B cell (primary cell): Measurements from ENCODE around the gene TBC1D22A. TPM values are rescaled to one million over a fixed set of nuclear protein-coding genes. Genes with fewer than 3 reads are reported as not detected.
"Not testable (repeated sequence)": the region's sequence is repeated elsewhere in the genome, so short reads cannot be mapped to it uniquely, and the experiment has no call there.

ENCODE experiments used
- ATAC-seq: fragments of 200-7000 bp; cut with Tn5 transposase; one replicate; pipeline ENCODE4 v1.10.0; 2021; ENCODE audit warnings: low read depth, mild to moderate bottlenecking, moderate number of reproducible peaks, moderate library complexity
- CTCF ChIA-PET: fragments of 350-600 bp; sonication (Branson Sonifier 250); formaldehyde crosslinking; loops from one replicate; lab custom pipeline; 2021; ENCODE audit warnings: antibody characterized with exemption, inconsistent platforms; lab: Charles Lee
- POLR2A ChIA-PET: fragments of 350-600 bp; sonication (Branson Sonifier 250); formaldehyde crosslinking; loops from one replicate; lab custom pipeline; 2021; ENCODE audit warnings: antibody characterized with exemption; lab: Charles Lee
- DNase-seq: peaks from one replicate; pipeline ENCODE4 v3.0.0; 2013
- H2AFZ ChIP-seq: 2 replicates; pipeline ENCODE4 v1.6.1; 2012; ENCODE audit warnings: mild to moderate bottlenecking, low read depth, low read length; ENCODE audit not compliant: insufficient read depth, poor library complexity, severe bottlenecking
- H3K27ac ChIP-seq, 2 donors: 1 replicate in 1 of 2; 2 replicates in 1 of 2; pipeline ENCODE4 v1.5.1; 2012 to 2013; ENCODE audit warnings: low read length in 2 of 2, mild to moderate bottlenecking in 2 of 2, moderate library complexity in 1 of 2
- H3K27me3 ChIP-seq, 4 experiments: fragments of 200-600 bp in 1 of 4; sonication (generic) in 1 of 4; replicated peaks in 1 of 4; 1 replicate in 2 of 4; 2 replicates in 2 of 4; pipeline versions ENCODE4 v1.6.1 to v1.7.0; 2013 to 2016; ENCODE audit warnings: low read length in 3 of 4, mild to moderate bottlenecking in 2 of 4, mixed read lengths in 1 of 4, moderate library complexity in 1 of 4; ENCODE audit not compliant: insufficient read depth in 4 of 4, control insufficient read depth in 3 of 4; ENCODE audit errors: control extremely low read depth in 1 of 4
- H3K36me3 ChIP-seq, 2 experiments: replicated peaks in 1 of 2; 1 replicate in 1 of 2; 2 replicates in 1 of 2; pipeline versions ENCODE4 v1.6.1 to v1.7.1; 2013; ENCODE audit warnings: low read length in 1 of 2; ENCODE audit not compliant: insufficient read depth in 2 of 2, control insufficient read depth in 1 of 2; ENCODE audit errors: control extremely low read depth in 1 of 2, extremely low read depth in 1 of 2
- H3K4me1 ChIP-seq, 2 donors: fragments of 200-600 bp in 1 of 2; sonication (generic) in 1 of 2; 1 replicate in 1 of 2; 2 replicates in 1 of 2; pipeline versions ENCODE4 v1.5.1 to v1.6.1; 2013 to 2017; ENCODE audit warnings: low read length in 2 of 2; ENCODE audit not compliant: control insufficient read depth in 2 of 2, insufficient read depth in 2 of 2
- H3K4me2 ChIP-seq: replicated peaks from 2 replicates; pipeline ENCODE3; 2012; ENCODE audit warnings: mild to moderate bottlenecking, low read depth, low read length; ENCODE audit not compliant: poor library complexity, severe bottlenecking
- H3K4me3 ChIP-seq, 5 experiments: fragments of 200-600 bp in 1 of 5; sonication (generic) in 1 of 5; 1 replicate in 3 of 5; 2 replicates in 2 of 5; pipeline versions ENCODE4 v1.5.1 to v1.7.0; 2011 to 2016; ENCODE audit warnings: low read length in 4 of 5, mild to moderate bottlenecking in 4 of 5, low read depth in 2 of 5, control low read depth in 1 of 5, moderate library complexity in 1 of 5; ENCODE audit not compliant: insufficient read depth in 1 of 5; ENCODE audit errors: control extremely low read depth in 1 of 5, extremely low read depth in 1 of 5
- H3K79me2 ChIP-seq: fragments of 200-600 bp; sonication (generic); one replicate; pipeline ENCODE4 v1.6.0; 2016; ENCODE audit warnings: low read length; ENCODE audit not compliant: control insufficient read depth, insufficient read depth
- H3K9ac ChIP-seq: fragments of 200-600 bp; sonication (generic); 2 replicates; pipeline ENCODE4 v1.6.1; 2017; ENCODE audit warnings: mild to moderate bottlenecking, low read length, moderate library complexity
- H3K9me3 ChIP-seq, 3 donors: one replicate each; pipeline versions ENCODE4 v1.6.1 to v1.7.1; 2013; ENCODE audit warnings: low read length in 2 of 3; ENCODE audit not compliant: control insufficient read depth in 2 of 3, insufficient read depth in 1 of 3; ENCODE audit errors: control extremely low read depth in 1 of 3
- H4K20me1 ChIP-seq: 2 replicates; pipeline ENCODE4 v1.6.0; 2012; ENCODE audit warnings: mild to moderate bottlenecking, low read length; ENCODE audit not compliant: insufficient read depth, control insufficient read depth, poor library complexity, severe bottlenecking
- H3K27ac Mint-ChIP-seq: one replicate; pipeline ENCODE4 v1.8.0; 2021; ENCODE audit warnings: mixed read lengths
- H3K27me3 Mint-ChIP-seq: one replicate; pipeline ENCODE4 v1.8.0; 2021; ENCODE audit warnings: mixed read lengths
- H3K4me1 Mint-ChIP-seq: one replicate; pipeline ENCODE4 v1.8.0; 2021; ENCODE audit warnings: mixed read lengths
- H3K4me3 Mint-ChIP-seq: one replicate; pipeline ENCODE4 v1.8.0; 2021; ENCODE audit warnings: mixed read lengths
- H3K9me3 Mint-ChIP-seq: one replicate; pipeline ENCODE4 v1.8.0; 2022; ENCODE audit warnings: mixed read lengths; ENCODE audit not compliant: insufficient read depth
- EZH2 ChIP-seq: IDR thresholded peaks from 2 replicates; pipeline ENCODE4 v1.6.1; 2012; ENCODE audit warnings: borderline replicate concordance, low read depth, mild to moderate bottlenecking, moderate library complexity, low read length; ENCODE audit not compliant: insufficient read depth, poor library complexity, severe bottlenecking
- WGBS: methylation state at CpG from one replicate; pipeline ENCODE4 v1.1.5; 2013; ENCODE audit warnings: missing lambda C conversion rate; ENCODE audit not compliant: insufficient coverage; 5-methylcytosine and 5-hydroxymethylcytosine counted together
- intact Hi-C: fragments of 100-400 bp; cut with micrococcal nuclease; formaldehyde crosslinking; loops from one replicate; pipeline ENCODE4 v1.10.0; 2022
- polyA plus RNA-seq: library from polyadenylated mRNA; depleted of rRNA; stranded (reverse); fragments of >200 nt; gene quantifications from 2 replicates; pipeline ENCODE4 v1.2.3, GENCODE V29; 2012
- total RNA-seq, 2 donors: library from RNA; stranded (reverse); fragments of 120-200 nt in 1 of 2; gene quantifications; 1 replicate in 1 of 2; 2 replicates in 1 of 2; pipeline versions ENCODE4 v1.2.3 to v1.2.4, GENCODE V29; 2013 to 2022
- TF ChIP-seq, protein P1 (sequence below): fragments of 200-600 bp; IDR thresholded peaks from one replicate; pipeline ENCODE4 v1.8.0; 2022; ENCODE audit warnings: antibody characterized with exemption, mild to moderate bottlenecking

Gene TBC1D22A
- total and polyA plus RNA-seq, 2 donors (not counting 1 experiment from before 2014, with no cell fraction given) = 73.8 to 128 TPM

DNA sequence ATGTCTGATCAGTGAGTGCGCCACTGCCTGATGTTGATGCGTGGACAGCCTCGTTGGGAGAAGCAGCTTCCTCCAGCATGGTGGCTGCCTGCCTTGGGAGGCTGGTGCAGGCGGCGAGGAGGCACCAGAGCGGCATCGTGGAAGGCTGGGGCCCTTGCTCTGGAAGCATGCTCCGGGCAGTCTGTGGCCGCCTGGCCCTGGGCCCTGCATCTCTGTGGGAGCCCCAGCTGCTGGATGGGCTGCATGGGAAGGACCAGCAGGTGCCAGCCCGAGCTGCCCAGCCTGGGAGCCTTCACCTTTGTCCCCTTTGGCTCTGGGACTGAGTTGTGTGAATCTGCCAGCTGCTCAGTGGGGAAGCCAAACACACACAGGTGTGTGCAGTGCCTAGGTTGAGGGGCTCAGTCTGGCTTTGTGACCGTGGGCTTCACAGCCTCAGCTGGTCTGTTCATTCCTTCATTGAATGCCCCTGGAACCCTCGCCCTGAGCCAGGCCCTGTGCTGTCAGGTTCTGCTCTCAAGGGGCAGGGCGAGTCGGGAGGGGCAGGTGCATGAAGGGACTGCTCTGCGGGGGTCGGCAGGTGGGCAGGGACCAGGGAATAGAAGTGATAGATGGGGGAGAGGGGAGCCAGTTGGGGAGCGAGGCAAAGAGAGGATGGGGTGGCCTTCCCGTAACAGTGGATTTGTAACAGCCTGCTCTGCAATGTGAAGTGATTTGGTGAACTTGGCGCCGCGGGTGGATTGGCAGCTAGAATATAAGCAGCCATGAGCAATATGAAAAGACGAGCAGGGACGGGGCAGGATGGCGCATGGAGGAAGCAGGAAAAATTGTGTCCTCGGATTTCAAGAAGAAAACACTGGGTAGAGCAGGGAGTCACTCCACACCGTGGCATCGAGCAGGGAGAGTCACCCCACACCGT is 354.2 kb downstream of the TBC1D22A start:
- H3K27me3 ChIP-seq = no peaks in the 10 kb centered on the region
- no peak for DNase-seq
- WGBS = 97% methylated on average over 25 of the region's 28 CpGs
- H3K4me3 Mint-ChIP-seq = no peak overlapping the region
- no peaks in the 10 kb centered on the region for H3K4me1 ChIP-seq
- CTCF ChIA-PET = no interaction called here
- no peak overlapping the region for H3K4me2 ChIP-seq
- no peak for ATAC-seq
- H3K9me3 Mint-ChIP-seq = no peaks in the 10 kb centered on the region
- H3K4me3 ChIP-seq = no peak overlapping the region
- no peaks in the 10 kb centered on the region for H3K9me3 ChIP-seq
- no peak overlapping the region for H3K27ac ChIP-seq
- H3K79me2 ChIP-seq = peaks cover 5% of the 10 kb centered on the region
- no peaks in the 10 kb centered on the region for H3K27me3 Mint-ChIP-seq
- no peak overlapping the region for H3K9ac ChIP-seq
- POLR2A ChIA-PET = no interaction called here
- H3K27ac Mint-ChIP-seq = no peak overlapping the region
- H3K36me3 ChIP-seq = peaks cover 0 to 25% of the 10 kb centered on the region in 2 experiments
- H3K4me1 Mint-ChIP-seq = no peaks in the 10 kb centered on the region
- no peak overlapping the region for H2AFZ ChIP-seq
- intact Hi-C loops = no loop called here
- no peak for TF ChIP-seq EZH2
- TF ChIP-seq, protein P1, sequence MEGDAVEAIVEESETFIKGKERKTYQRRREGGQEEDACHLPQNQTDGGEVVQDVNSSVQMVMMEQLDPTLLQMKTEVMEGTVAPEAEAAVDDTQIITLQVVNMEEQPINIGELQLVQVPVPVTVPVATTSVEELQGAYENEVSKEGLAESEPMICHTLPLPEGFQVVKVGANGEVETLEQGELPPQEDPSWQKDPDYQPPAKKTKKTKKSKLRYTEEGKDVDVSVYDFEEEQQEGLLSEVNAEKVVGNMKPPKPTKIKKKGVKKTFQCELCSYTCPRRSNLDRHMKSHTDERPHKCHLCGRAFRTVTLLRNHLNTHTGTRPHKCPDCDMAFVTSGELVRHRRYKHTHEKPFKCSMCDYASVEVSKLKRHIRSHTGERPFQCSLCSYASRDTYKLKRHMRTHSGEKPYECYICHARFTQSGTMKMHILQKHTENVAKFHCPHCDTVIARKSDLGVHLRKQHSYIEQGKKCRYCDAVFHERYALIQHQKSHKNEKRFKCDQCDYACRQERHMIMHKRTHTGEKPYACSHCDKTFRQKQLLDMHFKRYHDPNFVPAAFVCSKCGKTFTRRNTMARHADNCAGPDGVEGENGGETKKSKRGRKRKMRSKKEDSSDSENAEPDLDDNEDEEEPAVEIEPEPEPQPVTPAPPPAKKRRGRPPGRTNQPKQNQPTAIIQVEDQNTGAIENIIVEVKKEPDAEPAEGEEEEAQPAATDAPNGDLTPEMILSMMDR = no peak
- H4K20me1 ChIP-seq = peaks cover 38% of the 10 kb centered on the region

DNA sequence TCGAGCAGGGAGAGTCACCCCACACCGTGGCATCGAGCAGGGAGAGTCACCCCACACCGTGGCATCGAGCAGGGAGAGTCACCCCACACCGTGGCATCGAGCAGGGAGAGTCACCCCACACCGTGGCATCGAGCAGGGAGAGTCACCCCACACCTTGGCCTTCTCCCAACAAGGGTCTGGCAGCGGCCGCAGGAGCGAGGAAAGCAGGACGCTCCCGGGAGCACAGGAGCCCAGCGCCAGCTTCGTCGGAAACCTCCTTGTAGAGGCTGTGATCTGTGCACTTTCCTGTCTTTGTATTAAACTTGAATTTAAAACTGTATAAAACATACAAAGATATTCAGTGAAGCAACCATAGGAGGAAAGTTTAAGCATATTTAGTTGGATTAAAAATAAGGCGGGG is 355.0 kb downstream of the TBC1D22A start:
- H3K4me3 ChIP-seq, H2AFZ ChIP-seq, ATAC-seq, H3K27me3 ChIP-seq, H3K79me2 ChIP-seq, H3K27ac Mint-ChIP-seq, DNase-seq, H3K27ac ChIP-seq, CTCF ChIA-PET, POLR2A ChIA-PET, H3K4me1 Mint-ChIP-seq, H3K4me3 Mint-ChIP-seq, H3K27me3 Mint-ChIP-seq, H3K9me3 Mint-ChIP-seq, H3K4me2 ChIP-seq, H3K9ac ChIP-seq, H3K9me3 ChIP-seq, intact Hi-C loops, H3K4me1 ChIP-seq: not testable (repeated sequence)
- Histone ChIP-seq H3K36me3 (peaks cover 0 to 22% of the 10 kb centered on the region in 2 experiments), H4K20me1 (peaks cover 37% of the 10 kb centered on the region)
- no CpG with 5 or more reads among the region's 18 CpGs for WGBS
